H9 (cell line): Measurements from ENCODE around the gene PITPNM2. TPM values are rescaled to one million over a fixed set of nuclear protein-coding genes. Genes with fewer than 3 reads are reported as not detected.
"Not testable (repeated sequence)": the region's sequence is repeated elsewhere in the genome, so short reads cannot be mapped to it uniquely, and the experiment has no call there.

ENCODE experiments used
- DNase-seq: peaks from one replicate; pipeline ENCODE4 v3.0.0-alpha.2; 2017
- H2AFZ ChIP-seq: one replicate; pipeline ENCODE4 v1.6.1; 2013; ENCODE audit warnings: mild to moderate bottlenecking, low read length, control low read depth, moderate library complexity
- H2AK5ac ChIP-seq: 2 replicates; pipeline ENCODE4 v1.6.1; 2013; ENCODE audit warnings: low read length, control low read depth, mixed read lengths; ENCODE audit not compliant: insufficient read length
- H2BK120ac ChIP-seq: one replicate; pipeline ENCODE4 v1.6.1; 2013; ENCODE audit warnings: low read depth, mild to moderate bottlenecking, low read length, control low read depth, inconsistent platforms; ENCODE audit not compliant: poor library complexity, severe bottlenecking
- H2BK12ac ChIP-seq: 2 replicates; pipeline ENCODE4 v1.6.1; 2013; ENCODE audit warnings: low read length, control low read depth, mixed read lengths, low read depth; ENCODE audit not compliant: insufficient read length
- H2BK15ac ChIP-seq: 2 replicates; pipeline ENCODE4 v1.6.1; 2013; ENCODE audit warnings: low read depth, low read length, control low read depth
- H2BK20ac ChIP-seq: one replicate; pipeline ENCODE4 v1.6.1; 2013; ENCODE audit warnings: low read depth, mild to moderate bottlenecking, low read length, control low read depth, inconsistent platforms; ENCODE audit not compliant: poor library complexity, severe bottlenecking
- H2BK5ac ChIP-seq: 2 replicates; pipeline ENCODE4 v1.6.1; 2013; ENCODE audit warnings: low read length, control low read depth, mixed read lengths; ENCODE audit not compliant: insufficient read length
- H3K14ac ChIP-seq: 2 replicates; pipeline ENCODE4 v1.6.1; 2013; ENCODE audit warnings: low read length, control low read depth; ENCODE audit not compliant: insufficient read depth
- H3K18ac ChIP-seq: 2 replicates; pipeline ENCODE4 v1.6.1; 2013; ENCODE audit warnings: low read depth, mild to moderate bottlenecking, mixed read lengths, low read length, control low read depth; ENCODE audit not compliant: insufficient read length
- H3K23ac ChIP-seq: 2 replicates; pipeline ENCODE4 v1.6.1; 2013; ENCODE audit warnings: low read length, control low read depth, mixed read lengths, low read depth; ENCODE audit not compliant: insufficient read length
- H3K23me2 ChIP-seq: 2 replicates; pipeline ENCODE4 v1.6.1; 2013; ENCODE audit warnings: low read depth, mild to moderate bottlenecking, mixed read lengths, low read length, control low read depth; ENCODE audit not compliant: insufficient read length, poor library complexity, severe bottlenecking
- H3K27ac ChIP-seq: 2 replicates; pipeline ENCODE4 v1.5.1; 2013; ENCODE audit warnings: low read length, control low read depth, mixed read lengths, low read depth; ENCODE audit not compliant: insufficient read length
- H3K27me3 ChIP-seq: 2 replicates; pipeline ENCODE4 v1.6.1; 2013; ENCODE audit warnings: low read length, control low read depth, inconsistent platforms; ENCODE audit not compliant: insufficient read depth
- H3K4ac ChIP-seq: 2 replicates; pipeline ENCODE4 v1.6.1; 2013; ENCODE audit warnings: low read depth, mild to moderate bottlenecking, control low read depth, inconsistent platforms, low read length, moderate library complexity
- H3K4me1 ChIP-seq: 2 replicates; pipeline ENCODE4 v1.6.1; 2013; ENCODE audit warnings: low read length, control low read depth, inconsistent platforms; ENCODE audit not compliant: insufficient read depth
- H3K4me2 ChIP-seq: 2 replicates; pipeline ENCODE4 v1.6.1; 2013; ENCODE audit warnings: low read length, control low read depth, mixed read lengths; ENCODE audit not compliant: insufficient read length, insufficient read depth
- H3K56ac ChIP-seq: 2 replicates; pipeline ENCODE4 v1.6.1; 2013; ENCODE audit warnings: low read depth, mild to moderate bottlenecking, mixed read lengths, low read length, control low read depth; ENCODE audit not compliant: insufficient read length
- H3K79me1 ChIP-seq: 2 replicates; pipeline ENCODE4 v1.6.1; 2013; ENCODE audit warnings: low read depth, mild to moderate bottlenecking, moderate library complexity, low read length, control low read depth, inconsistent platforms; ENCODE audit not compliant: insufficient read depth, poor library complexity, severe bottlenecking
- H3K79me2 ChIP-seq: 2 replicates; pipeline ENCODE4 v1.6.1; 2013; ENCODE audit warnings: low read length, control low read depth, inconsistent platforms; ENCODE audit not compliant: insufficient read depth
- H3K9ac ChIP-seq: 2 replicates; pipeline ENCODE4 v1.6.1; 2013; ENCODE audit warnings: low read length, control low read depth, mixed read lengths; ENCODE audit not compliant: insufficient read length; ENCODE audit errors: extremely low read depth
- H3K9me3 ChIP-seq: one replicate; pipeline ENCODE4 v1.6.1; 2013; ENCODE audit warnings: low read depth, low read length, inconsistent platforms; ENCODE audit not compliant: control insufficient read depth
- H3T11ph ChIP-seq: one replicate; pipeline ENCODE4 v1.6.1; 2013; ENCODE audit warnings: mild to moderate bottlenecking, low read length, control low read depth, inconsistent platforms
- H4K20me1 ChIP-seq: one replicate; pipeline ENCODE4 v1.6.1; 2013; ENCODE audit not compliant: control insufficient read depth, insufficient read length, insufficient read depth
- H4K5ac ChIP-seq: 2 replicates; pipeline ENCODE4 v1.6.1; 2013; ENCODE audit warnings: low read depth, mild to moderate bottlenecking, mixed read lengths, low read length, control low read depth; ENCODE audit not compliant: insufficient read length
- H4K8ac ChIP-seq: replicated peaks from 2 replicates; pipeline ENCODE4 v1.6.1; 2013; ENCODE audit warnings: low read length, control low read depth, mixed read lengths, low read depth; ENCODE audit not compliant: insufficient read length
- H4K91ac ChIP-seq: 2 replicates; pipeline ENCODE4 v1.6.1; 2013; ENCODE audit warnings: low read depth, mild to moderate bottlenecking, moderate library complexity, mixed read lengths, low read length, control low read depth; ENCODE audit not compliant: insufficient read length
- H3K27ac Mint-ChIP-seq, 3 experiments: 2 replicates in 2 of 3; 3 replicates in 1 of 3; pipeline ENCODE4 v1.8.0; 2020 to 2021; ENCODE audit warnings: mixed read lengths in 3 of 3, mild to moderate bottlenecking in 1 of 3, moderate library complexity in 1 of 3
- H3K27me3 Mint-ChIP-seq: 2 replicates; pipeline ENCODE4 v1.8.0; 2021; ENCODE audit warnings: low read depth, mild to moderate bottlenecking, moderate library complexity, mixed read lengths
- H3K36me3 Mint-ChIP-seq, 3 experiments: 2 replicates in 2 of 3; 3 replicates in 1 of 3; pipeline ENCODE4 v1.8.0; 2020 to 2021; ENCODE audit warnings: low read depth in 3 of 3, mixed read lengths in 3 of 3; ENCODE audit not compliant: insufficient read depth in 1 of 3
- H3K4me1 Mint-ChIP-seq, 2 experiments: 2 replicates each; pipeline ENCODE4 v1.8.0; 2020; ENCODE audit warnings: mixed read lengths in 2 of 2
- H3K4me3 Mint-ChIP-seq, 2 experiments: 2 replicates in 1 of 2; 3 replicates in 1 of 2; pipeline ENCODE4 v1.8.0; 2020 to 2021; ENCODE audit warnings: mild to moderate bottlenecking in 2 of 2, mixed read lengths in 2 of 2, moderate library complexity in 1 of 2
- H3K9me3 Mint-ChIP-seq, 2 experiments: 2 replicates in 1 of 2; 3 replicates in 1 of 2; pipeline ENCODE4 v1.8.0; 2020; ENCODE audit warnings: mild to moderate bottlenecking in 2 of 2, mixed read lengths in 2 of 2, moderate library complexity in 1 of 2
- WGBS: extraction: QIAGEN DNeasy Blood & Tissue Kit; methylation state at CpG from one replicate; pipeline ENCODE4 v1.1.7; 2013; ENCODE audit warnings: missing lambda C conversion rate, low lambda C conversion rate, mixed read lengths; ENCODE audit not compliant: insufficient read length; ENCODE audit errors: extremely low coverage; 5-methylcytosine and 5-hydroxymethylcytosine counted together
- total RNA-seq: library from RNA; stranded (reverse); gene quantifications from 2 replicates; pipeline ENCODE4 v1.2.1, GENCODE V29; 2021
- TF ChIP-seq, protein P1 (sequence below): fragments of 200-600 bp; sonication (generic); conservative IDR thresholded peaks from 3 replicates; pipeline ENCODE4 v1.8.0; 2021; ENCODE audit warnings: antibody characterized with exemption, mild to moderate bottlenecking

The PITPNM2 gene
- total RNA-seq, 1 experiment from 2014 or later, result 1.2 TPM

DNA sequence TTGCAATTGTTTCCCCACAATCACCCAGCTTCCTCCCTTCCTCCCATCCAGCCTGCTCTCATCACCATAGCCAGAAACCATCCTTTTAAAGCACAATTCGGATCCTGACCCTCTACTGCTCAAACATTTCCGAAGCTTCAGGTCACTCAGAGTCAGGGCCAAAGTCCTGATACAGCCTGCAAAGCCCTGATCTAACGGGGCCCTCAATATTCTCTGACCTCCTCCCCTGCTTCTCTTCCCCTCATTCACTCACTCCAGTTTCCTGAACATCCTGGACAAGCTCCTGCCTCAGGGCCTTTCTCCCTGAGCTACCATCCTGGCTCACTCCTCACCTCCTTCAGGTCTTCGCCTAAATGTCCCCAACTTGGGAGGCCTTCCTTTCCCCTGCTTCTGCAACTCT, 46.1 kb downstream of the PITPNM2 start:
- Histone ChIP-seq H2BK5ac (no peak overlapping the region), H4K91ac (no peak overlapping the region), H3T11ph (no peak overlapping the region), H4K5ac (no peak overlapping the region), H3K23ac (no peak overlapping the region), H3K4me2 (no peak overlapping the region), H3K27ac (no peak overlapping the region), H3K27me3 (no peaks in the 10 kb centered on the region), H3K9ac (no peak overlapping the region), H2BK20ac (no peak overlapping the region), H3K79me2 (no peaks in the 10 kb centered on the region), H2BK120ac (no peak overlapping the region), H3K79me1 (no peaks in the 10 kb centered on the region), H3K18ac (no peak overlapping the region), H3K4ac (no peak overlapping the region), H2BK15ac (no peak overlapping the region), H2AK5ac (no peak overlapping the region), H4K8ac (no peak overlapping the region), H3K4me1 (peaks cover 18% of the 10 kb centered on the region; the same call in 1 of the 2 replicates), H3K9me3 (no peaks in the 10 kb centered on the region), H3K56ac (no peak overlapping the region), H3K23me2 (no peaks in the 10 kb centered on the region), H4K20me1 (no peaks in the 10 kb centered on the region), H2AFZ (no peak overlapping the region), H2BK12ac (no peak overlapping the region), H3K14ac (no peak overlapping the region)
- no CpG with 5 or more reads among the region's 4 CpGs for WGBS
- peaks cover 17% of the 10 kb centered on the region for H3K27me3 Mint-ChIP-seq
- DNase-seq, result no peak
- no peaks in the 10 kb centered on the region for H3K9me3 Mint-ChIP-seq
- H3K4me1 Mint-ChIP-seq, result peaks cover 59 to 61% of the 10 kb centered on the region in 2 experiments
- H3K36me3 Mint-ChIP-seq, result no peaks in the 10 kb centered on the region; a peak in 1 of 7 replicates
- H3K27ac Mint-ChIP-seq, result peak overlapping the region in 2 of 3 experiments; percentile 2 to 5; a peak in 3 of 7 replicates
- peak overlapping the region in 1 of 2 experiments; percentile 1; a peak in 2 of 5 replicates for H3K4me3 Mint-ChIP-seq
- TF ChIP-seq, protein P1, sequence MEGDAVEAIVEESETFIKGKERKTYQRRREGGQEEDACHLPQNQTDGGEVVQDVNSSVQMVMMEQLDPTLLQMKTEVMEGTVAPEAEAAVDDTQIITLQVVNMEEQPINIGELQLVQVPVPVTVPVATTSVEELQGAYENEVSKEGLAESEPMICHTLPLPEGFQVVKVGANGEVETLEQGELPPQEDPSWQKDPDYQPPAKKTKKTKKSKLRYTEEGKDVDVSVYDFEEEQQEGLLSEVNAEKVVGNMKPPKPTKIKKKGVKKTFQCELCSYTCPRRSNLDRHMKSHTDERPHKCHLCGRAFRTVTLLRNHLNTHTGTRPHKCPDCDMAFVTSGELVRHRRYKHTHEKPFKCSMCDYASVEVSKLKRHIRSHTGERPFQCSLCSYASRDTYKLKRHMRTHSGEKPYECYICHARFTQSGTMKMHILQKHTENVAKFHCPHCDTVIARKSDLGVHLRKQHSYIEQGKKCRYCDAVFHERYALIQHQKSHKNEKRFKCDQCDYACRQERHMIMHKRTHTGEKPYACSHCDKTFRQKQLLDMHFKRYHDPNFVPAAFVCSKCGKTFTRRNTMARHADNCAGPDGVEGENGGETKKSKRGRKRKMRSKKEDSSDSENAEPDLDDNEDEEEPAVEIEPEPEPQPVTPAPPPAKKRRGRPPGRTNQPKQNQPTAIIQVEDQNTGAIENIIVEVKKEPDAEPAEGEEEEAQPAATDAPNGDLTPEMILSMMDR, result no peak

GRCh38 chr12:123104094-123104493, 46.8 kb downstream of the PITPNM2 start:
- H2BK15ac ChIP-seq, H3K4me2 ChIP-seq, H2AFZ ChIP-seq, H3K9ac ChIP-seq, H3K56ac ChIP-seq, H3K9me3 ChIP-seq, H2AK5ac ChIP-seq, H2BK20ac ChIP-seq, H4K20me1 ChIP-seq, H3K27ac ChIP-seq, H3T11ph ChIP-seq, H4K5ac ChIP-seq, H3K27me3 ChIP-seq, H4K91ac ChIP-seq, H4K8ac ChIP-seq, H3K23me2 ChIP-seq, H3K23ac ChIP-seq, H3K36me3 Mint-ChIP-seq, H3K79me2 ChIP-seq, H3K4ac ChIP-seq, H3K9me3 Mint-ChIP-seq, H2BK12ac ChIP-seq, H3K79me1 ChIP-seq, H3K18ac ChIP-seq, H3K4me3 Mint-ChIP-seq, H2BK120ac ChIP-seq, H2BK5ac ChIP-seq, H3K14ac ChIP-seq: not testable (repeated sequence)
- Mint-ChIP-seq H3K27ac (peak overlapping the region in 1 of 3 experiments; percentile 37; a peak in 1 of 7 replicates), H3K27me3 (peaks cover 16% of the 10 kb centered on the region), H3K4me1 (peaks cover 59 to 61% of the 10 kb centered on the region in 2 experiments)
- H3K4me1 ChIP-seq, result peaks cover 18% of the 10 kb centered on the region; the same call in 1 of the 2 replicates
- no CpG with 5 or more reads among the region's 12 CpGs for WGBS
- DNase-seq, result peak; percentile 77
